HG02759 (cell line): ENCODE data around the gene F2RL3.
"Not testable (repeated sequence)": the region's sequence is repeated elsewhere in the genome, so short reads cannot be mapped to it uniquely, and the experiment has no call there.

Experiments
- ATAC-seq: cut with Tn5 transposase; IDR thresholded peaks from one replicate; pipeline ENCODE4 v1.9.1; 2021; ENCODE audit warnings: mild to moderate bottlenecking, moderate library complexity; ENCODE audit not compliant: unreplicated experiment

Gene F2RL3

GRCh38 chr19:16874250-16874977 lies 14.4 kb upstream of the F2RL3 start:
- no peak for ATAC-seq

DNA sequence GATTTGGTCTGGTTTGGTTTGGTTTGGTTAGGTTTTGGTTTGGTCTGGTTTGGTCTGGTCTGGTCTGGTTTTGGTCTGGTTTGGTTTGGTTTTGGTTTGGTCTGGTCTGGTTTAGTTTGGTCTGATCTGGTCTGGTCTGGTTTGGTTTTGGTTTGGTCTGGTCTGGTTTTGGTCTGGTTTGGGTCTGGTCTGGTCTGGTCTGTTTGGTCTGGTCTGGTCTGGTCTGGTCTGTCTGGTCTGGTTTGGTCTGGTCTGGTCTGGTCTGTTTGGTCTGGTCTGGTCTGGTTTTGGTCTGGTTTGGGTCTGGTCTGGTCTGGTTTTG lies 13.9 kb upstream of the F2RL3 start:
- not testable (repeated sequence) for ATAC-seq

- ATAC-seq = no peak
These were observed 12.9 kb upstream of the F2RL3 start for GRCh38 chr19:16875584-16876555.

- no peak for ATAC-seq
These were observed 11.9 kb upstream of the F2RL3 start for GRCh38 chr19:16876904-16877361.

- no peak for ATAC-seq
These were observed 11.2 kb upstream of the F2RL3 start for GRCh38 chr19:16877581-16877980.

- ATAC-seq = no peak
These were observed 10.4 kb upstream of the F2RL3 start for GRCh38 chr19:16878181-16878965.

GRCh38 chr19:16880884-16881554 lies 7.8 kb upstream of the F2RL3 start:
- ATAC-seq = no peak

DNA sequence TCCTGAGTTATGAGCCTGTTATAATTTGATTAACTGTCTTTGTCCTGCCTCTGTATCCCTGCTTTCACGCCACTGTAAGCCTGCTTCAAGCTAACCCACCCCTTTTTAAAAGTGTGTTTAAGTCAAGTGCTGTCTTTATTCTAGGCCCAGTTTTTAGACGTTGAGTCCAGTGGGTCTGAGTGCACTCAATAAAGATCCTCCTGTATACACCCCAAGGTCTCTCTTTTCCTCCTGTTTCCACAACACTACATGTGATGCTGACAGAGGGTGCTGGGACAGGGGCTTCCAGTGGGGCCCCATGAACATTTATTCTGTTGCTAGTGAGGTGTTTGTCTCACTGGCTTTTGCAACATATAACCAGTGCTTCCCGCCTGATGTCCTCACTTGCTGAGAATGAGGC lies 6.7 kb upstream of the F2RL3 start:
- ATAC-seq = no peak

- no peak for ATAC-seq
These were observed 5.3 kb upstream of the F2RL3 start for GRCh38 chr19:16883522-16883921.

DNA sequence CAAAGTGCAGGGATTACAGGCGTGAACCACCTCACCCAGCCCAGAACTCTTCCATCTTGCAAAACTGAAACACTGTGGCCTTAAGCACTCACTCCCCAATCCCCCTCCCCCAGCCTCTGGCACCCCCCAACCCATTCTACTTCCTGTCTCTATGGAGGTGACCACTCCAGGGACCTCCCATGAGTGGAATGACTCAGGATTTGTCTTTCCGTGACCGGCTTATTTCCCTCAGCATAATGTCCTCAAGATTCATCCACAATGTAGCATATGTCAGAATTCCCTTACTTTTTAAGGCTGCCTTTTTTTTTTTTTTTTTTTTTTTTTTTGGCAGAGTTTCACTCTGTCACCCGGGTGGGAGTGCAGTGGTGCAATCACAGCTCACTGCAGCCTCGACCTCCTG lies 3.6 kb upstream of the F2RL3 start:
- ATAC-seq = no peak

DNA sequence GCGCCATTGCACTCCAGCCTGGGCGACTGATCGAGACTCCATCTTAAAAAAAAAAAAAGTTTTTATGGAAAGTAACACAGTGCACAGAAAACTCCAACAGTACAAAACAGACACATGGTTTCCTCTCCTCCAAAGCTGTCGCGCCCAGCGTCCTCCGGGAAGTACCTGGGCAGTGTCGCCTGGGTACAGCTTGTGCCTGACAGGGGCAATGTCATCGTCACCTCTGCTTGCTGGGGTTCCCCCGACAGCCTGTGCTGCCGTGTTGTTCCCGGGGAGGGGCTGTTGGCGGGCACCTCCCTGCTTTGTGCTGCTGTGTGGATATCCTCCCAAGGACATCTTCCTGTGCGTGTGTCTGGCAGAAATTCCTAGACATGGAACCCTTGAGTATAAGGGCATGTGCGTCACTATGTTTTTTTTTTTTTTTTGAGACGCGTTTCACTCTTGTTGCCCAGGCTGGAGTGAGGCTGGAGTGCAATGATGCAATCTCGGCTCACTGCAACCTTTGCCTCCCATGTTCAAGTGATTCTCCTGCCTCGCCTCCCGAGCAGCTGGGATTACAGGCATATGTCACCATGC lies 2.4 kb upstream of the F2RL3 start:
- ATAC-seq = no peak

DNA sequence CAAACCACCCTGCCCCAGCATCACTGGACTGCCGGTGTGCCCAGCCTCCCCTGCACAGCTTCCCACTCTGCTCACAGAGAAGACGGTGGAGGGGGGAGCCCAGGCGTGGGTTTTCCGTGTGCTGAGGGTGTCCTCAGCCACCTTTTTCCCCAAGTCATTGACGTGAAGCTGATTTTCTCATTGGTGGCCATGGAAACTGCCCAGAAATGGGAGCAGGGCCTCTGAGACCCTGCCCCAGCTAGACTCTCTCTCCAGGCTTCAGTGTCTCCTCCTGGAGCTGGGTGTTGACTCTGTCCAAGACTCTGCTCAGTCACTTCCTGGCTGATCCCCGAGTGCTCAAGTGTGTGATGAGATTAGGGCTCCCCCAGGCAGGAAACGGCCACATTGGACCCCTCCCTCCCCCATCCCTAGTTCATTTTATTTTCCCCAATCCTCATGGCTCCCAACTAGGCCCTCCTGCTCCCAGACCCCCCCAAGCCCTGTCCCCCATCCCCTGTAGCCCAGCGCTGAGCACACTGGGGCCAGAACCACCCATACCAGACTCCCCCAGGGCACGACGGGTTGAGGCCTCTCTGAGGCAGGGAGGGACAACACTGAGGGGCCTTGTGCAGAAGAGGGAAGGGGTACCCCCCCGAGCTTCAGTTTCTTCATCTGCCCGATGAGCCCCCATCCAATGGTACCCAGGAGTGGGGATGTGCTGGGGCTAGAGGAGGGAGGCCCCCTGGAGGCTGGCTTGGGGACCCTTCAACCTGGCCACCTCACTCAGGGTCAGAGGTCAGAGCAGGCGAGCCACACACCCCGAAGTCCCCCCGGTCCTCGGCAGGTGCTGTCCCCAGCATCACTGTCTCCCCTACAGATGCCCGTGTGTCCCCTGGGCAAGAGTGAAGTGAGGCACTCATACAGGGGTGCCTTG lies 1.2 kb upstream of the F2RL3 start:
- ATAC-seq = no peak

DNA sequence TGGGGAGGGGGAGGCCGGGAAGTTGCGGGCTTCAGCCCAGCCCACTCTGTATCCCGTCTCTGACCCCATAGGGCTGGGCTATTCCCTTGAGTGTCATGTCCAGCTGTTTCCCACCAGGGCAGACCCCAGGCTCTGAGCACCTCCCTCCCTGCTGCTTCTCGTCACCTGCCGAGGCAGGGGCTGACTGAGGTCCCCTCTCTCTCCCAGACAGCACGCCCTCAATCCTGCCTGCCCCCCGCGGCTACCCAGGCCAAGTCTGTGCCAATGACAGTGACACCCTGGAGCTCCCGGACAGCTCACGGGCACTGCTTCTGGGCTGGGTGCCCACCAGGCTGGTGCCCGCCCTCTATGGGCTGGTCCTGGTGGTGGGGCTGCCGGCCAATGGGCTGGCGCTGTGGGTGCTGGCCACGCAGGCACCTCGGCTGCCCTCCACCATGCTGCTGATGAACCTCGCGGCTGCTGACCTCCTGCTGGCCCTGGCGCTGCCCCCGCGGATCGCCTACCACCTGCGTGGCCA lies 625 bp downstream of the F2RL3 start:
- no peak for ATAC-seq

DNA sequence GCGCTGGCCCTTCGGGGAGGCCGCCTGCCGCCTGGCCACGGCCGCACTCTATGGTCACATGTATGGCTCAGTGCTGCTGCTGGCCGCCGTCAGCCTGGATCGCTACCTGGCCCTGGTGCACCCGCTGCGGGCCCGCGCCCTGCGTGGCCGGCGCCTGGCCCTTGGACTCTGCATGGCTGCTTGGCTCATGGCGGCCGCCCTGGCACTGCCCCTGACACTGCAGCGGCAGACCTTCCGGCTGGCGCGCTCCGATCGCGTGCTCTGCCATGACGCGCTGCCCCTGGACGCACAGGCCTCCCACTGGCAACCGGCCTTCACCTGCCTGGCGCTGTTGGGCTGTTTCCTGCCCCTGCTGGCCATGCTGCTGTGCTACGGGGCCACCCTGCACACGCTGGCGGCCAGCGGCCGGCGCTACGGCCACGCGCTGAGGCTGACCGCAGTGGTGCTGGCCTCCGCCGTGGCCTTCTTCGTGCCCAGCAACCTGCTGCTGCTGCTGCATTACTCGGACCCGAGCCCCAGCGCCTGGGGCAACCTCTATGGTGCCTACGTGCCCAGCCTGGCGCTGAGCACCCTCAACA lies 1.2 kb downstream of the F2RL3 start:
- no peak for ATAC-seq

- ATAC-seq = no peak
These were observed 1.8 kb downstream of the F2RL3 start for GRCh38 chr19:16890461-16891184.

DNA sequence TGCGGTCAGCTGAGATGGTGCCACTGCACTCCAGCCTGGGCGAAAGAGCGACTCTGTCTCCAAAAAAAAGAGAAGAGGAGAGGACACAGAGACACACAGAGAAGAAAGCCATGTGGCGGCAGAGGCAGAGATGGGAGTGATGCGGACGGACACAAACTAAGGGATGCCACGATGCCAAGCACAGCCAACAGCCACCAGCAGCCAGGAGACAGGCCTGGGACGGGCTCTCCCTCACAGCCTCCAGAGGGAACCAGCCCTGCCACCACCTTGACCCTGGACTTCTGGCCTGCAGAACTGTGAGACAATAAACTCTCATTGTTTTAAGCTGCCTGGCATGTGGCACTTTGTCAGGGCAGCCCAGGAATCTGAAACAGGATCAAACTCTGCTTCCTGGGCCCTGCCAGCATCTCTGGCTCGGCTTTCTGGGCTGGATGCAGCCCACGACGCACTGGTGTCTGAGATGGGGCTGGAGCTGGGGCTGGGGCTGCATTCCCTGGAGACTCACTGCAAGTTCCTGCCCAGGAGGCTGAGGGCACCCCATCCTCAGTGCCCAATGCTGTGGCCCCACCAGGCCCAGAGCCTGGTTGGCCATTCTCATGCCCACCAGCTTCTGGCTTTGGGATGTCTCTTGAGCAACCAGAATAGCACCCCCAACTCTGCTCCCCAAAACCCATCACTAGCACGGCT lies 3.0 kb downstream of the F2RL3 start:
- ATAC-seq = no peak

DNA sequence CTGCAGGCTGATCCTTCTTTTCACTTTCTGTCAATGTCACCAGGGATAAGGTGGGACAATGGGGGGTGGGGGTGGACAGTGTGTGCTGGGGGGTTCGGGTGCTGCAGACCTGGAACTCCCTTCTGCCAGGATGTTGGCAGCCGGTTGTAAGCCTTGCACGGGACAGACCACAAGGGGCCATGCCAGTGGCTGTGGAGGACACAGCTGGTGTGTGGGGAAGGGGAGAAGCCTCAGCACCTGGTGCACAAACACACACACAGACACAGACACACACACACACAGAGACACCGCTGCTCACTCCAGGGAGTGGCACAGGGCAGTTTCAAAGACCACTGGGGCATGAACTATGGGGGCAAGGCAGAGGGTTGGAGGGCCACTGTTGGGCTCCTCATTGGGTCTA lies 3.6 kb downstream of the F2RL3 start:
- ATAC-seq = no peak
